ENCODE data around the gene OBSL1.

The OBSL1 gene

DNA sequence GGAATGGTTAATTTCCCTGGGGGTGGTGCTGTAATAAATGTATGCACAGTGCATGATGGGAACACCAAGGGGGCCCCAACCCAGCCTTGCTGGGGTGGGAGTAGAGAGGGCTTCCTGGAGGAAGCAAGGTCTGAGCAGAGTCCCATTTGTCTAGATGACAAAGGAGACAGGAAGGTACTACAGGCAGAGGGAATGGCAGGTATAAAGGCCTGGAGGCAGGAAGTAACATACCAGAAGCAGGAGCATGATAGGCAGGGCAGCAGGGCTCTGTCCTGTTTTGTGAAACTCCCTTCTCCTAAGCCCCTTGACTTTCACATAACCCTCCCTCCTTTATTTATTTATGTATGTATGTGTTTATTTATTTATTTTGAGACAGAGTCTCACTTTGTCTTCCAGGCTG lies 68.7 kb downstream of the OBSL1 start:
- Histone ChIP-seq H3K4me3 (no peak overlapping the region), H4K20me1 (no peaks in the 10 kb centered on the region), H3K9ac (no peak overlapping the region), H3K36me3 (peaks cover 41% of the 10 kb centered on the region), H3K4me1 (peaks cover 20% of the 10 kb centered on the region), H3K4me2 (no peak overlapping the region), H3K9me3 (no peaks in the 10 kb centered on the region), H3K27me3 (peaks cover 9% of the 10 kb centered on the region), H3K27ac (no peak overlapping the region)
- TF ChIP-seq Cebpa-rat (IDR thresholded peaks at IDR 0.05) = no peak

GRCh38 chr2:219501849-219502248 lies 69.5 kb downstream of the OBSL1 start:
- no peak overlapping the region for H3K4me2 ChIP-seq
- H3K4me3 ChIP-seq = no peak overlapping the region
- TF ChIP-seq Cebpa-rat (IDR thresholded peaks at IDR 0.05) = no peak
- peaks cover 38% of the 10 kb centered on the region for H3K36me3 ChIP-seq
- no peaks in the 10 kb centered on the region for H3K9me3 ChIP-seq
- no peak overlapping the region for H3K9ac ChIP-seq
- peaks cover 28% of the 10 kb centered on the region for H3K4me1 ChIP-seq
- no peaks in the 10 kb centered on the region for H4K20me1 ChIP-seq
- peaks cover 16% of the 10 kb centered on the region for H3K27me3 ChIP-seq
- no peak overlapping the region for H3K27ac ChIP-seq
